GM18519 (cell line): ENCODE data around the gene CDC42EP4.
"Not testable (repeated sequence)": the region's sequence is repeated elsewhere in the genome, so short reads cannot be mapped to it uniquely, and the experiment has no call there.

Experiments
- ATAC-seq: cut with Tn5 transposase; IDR thresholded peaks from one replicate; pipeline ENCODE4 v1.9.1; 2021; ENCODE audit warnings: mild to moderate bottlenecking, moderate library complexity; ENCODE audit not compliant: unreplicated experiment, low FRiP score

CDC42EP4 gene

GRCh38 chr17:73343739-73344454 lies 32.1 kb upstream of the CDC42EP4 start:
- ATAC-seq: no peak

- ATAC-seq: no peak
Observed at GRCh38 chr17:73343168-73343634, 31.4 kb upstream of the CDC42EP4 start.

GRCh38 chr17:73342541-73343167 lies 30.9 kb upstream of the CDC42EP4 start:
- no peak for ATAC-seq

GRCh38 chr17:73342050-73342522 lies 30.3 kb upstream of the CDC42EP4 start:
- no peak for ATAC-seq

GRCh38 chr17:73341350-73342049 lies 29.7 kb upstream of the CDC42EP4 start:
- no peak for ATAC-seq

- no peak for ATAC-seq
Observed at GRCh38 chr17:73340093-73340596, 28.3 kb upstream of the CDC42EP4 start.

- no peak for ATAC-seq
Observed at GRCh38 chr17:73338566-73339197, 26.9 kb upstream of the CDC42EP4 start.

GRCh38 chr17:73338050-73338521 lies 26.3 kb upstream of the CDC42EP4 start:
- no peak for ATAC-seq

GRCh38 chr17:73337330-73337710 lies 25.5 kb upstream of the CDC42EP4 start:
- no peak for ATAC-seq

GRCh38 chr17:73336408-73337329 lies 24.9 kb upstream of the CDC42EP4 start:
- ATAC-seq: no peak

GRCh38 chr17:73335591-73336407 lies 24.0 kb upstream of the CDC42EP4 start:
- ATAC-seq: no peak

- ATAC-seq: no peak
Observed at GRCh38 chr17:73334771-73335513, 23.1 kb upstream of the CDC42EP4 start.

- not testable (repeated sequence) for ATAC-seq
Observed at GRCh38 chr17:73333445-73333844, 21.6 kb upstream of the CDC42EP4 start.

GRCh38 chr17:73331060-73331459 lies 19.3 kb upstream of the CDC42EP4 start:
- no peak for ATAC-seq

GRCh38 chr17:73327676-73328075 lies 15.9 kb upstream of the CDC42EP4 start:
- no peak for ATAC-seq

GRCh38 chr17:73325527-73325842 lies 13.7 kb upstream of the CDC42EP4 start:
- ATAC-seq: no peak

- ATAC-seq: no peak
Observed at GRCh38 chr17:73324711-73325526, 13.1 kb upstream of the CDC42EP4 start.

- ATAC-seq: no peak
Observed at GRCh38 chr17:73324160-73324475, 12.3 kb upstream of the CDC42EP4 start.
